Mesendoderm (in vitro differentiated cells): Measurements from ENCODE around the gene IQCC.

Experiments used
- DNase-seq: peaks from one replicate; pipeline ENCODE4 v3.0.0; 2013
- H2AK5ac ChIP-seq: 2 replicates; pipeline ENCODE4 v1.6.1; 2013; ENCODE audit warnings: low read length, inconsistent platforms
- H2BK120ac ChIP-seq: 2 replicates; pipeline ENCODE4 v1.6.1; 2013; ENCODE audit warnings: low read depth, mild to moderate bottlenecking, low read length, moderate library complexity, mixed read lengths
- H2BK15ac ChIP-seq: replicated peaks from 2 replicates; pipeline ENCODE4 v1.6.1; 2013; ENCODE audit warnings: low read depth, mild to moderate bottlenecking, moderate library complexity
- H2BK5ac ChIP-seq: 2 replicates; pipeline ENCODE4 v1.6.1; 2013; ENCODE audit warnings: low read length, inconsistent platforms
- H3K18ac ChIP-seq: 2 replicates; pipeline ENCODE4 v1.6.1; 2013; ENCODE audit warnings: mild to moderate bottlenecking, low read length, mixed read lengths
- H3K23ac ChIP-seq: one replicate; pipeline ENCODE4 v1.6.1; 2013; ENCODE audit warnings: low read length
- H3K27ac ChIP-seq: 2 replicates; pipeline ENCODE4 v1.5.1; 2013; ENCODE audit warnings: low read depth, mild to moderate bottlenecking, inconsistent platforms, low read length, moderate library complexity
- H3K27me3 ChIP-seq: 2 replicates; pipeline ENCODE4 v1.6.1; 2013; ENCODE audit warnings: low read length, control low read depth, mild to moderate bottlenecking, inconsistent platforms; ENCODE audit not compliant: insufficient read depth, poor library complexity
- H3K36me3 ChIP-seq: 2 replicates; pipeline ENCODE4 v1.6.1; 2013; ENCODE audit warnings: low read length, inconsistent platforms; ENCODE audit not compliant: control insufficient read depth, insufficient read depth
- H3K4ac ChIP-seq: one replicate; pipeline ENCODE4 v1.6.1; 2013; ENCODE audit warnings: low read depth, mild to moderate bottlenecking, low read length, moderate library complexity
- H3K4me1 ChIP-seq: 2 replicates; pipeline ENCODE4 v1.6.1; 2013; ENCODE audit warnings: low read depth, low read length, inconsistent platforms; ENCODE audit not compliant: control insufficient read depth
- H3K4me2 ChIP-seq: 2 replicates; pipeline ENCODE4 v1.6.1; 2013; ENCODE audit warnings: low read length
- H3K4me3 ChIP-seq: 2 replicates; pipeline ENCODE4 v1.5.1; 2013; ENCODE audit warnings: mild to moderate bottlenecking, low read length
- H3K56ac ChIP-seq: one replicate; pipeline ENCODE4 v1.6.1; 2013; ENCODE audit warnings: low read length
- H3K79me1 ChIP-seq: 2 replicates; pipeline ENCODE4 v1.6.1; 2013; ENCODE audit warnings: low read length, inconsistent platforms
- H3K79me2 ChIP-seq: 2 replicates; pipeline ENCODE4 v1.6.1; 2013; ENCODE audit warnings: mild to moderate bottlenecking, low read length; ENCODE audit not compliant: control insufficient read depth, insufficient read depth
- H3K9ac ChIP-seq: 2 replicates; pipeline ENCODE4 v1.6.1; 2013; ENCODE audit warnings: low read length, inconsistent platforms
- H4K5ac ChIP-seq: one replicate; pipeline ENCODE4 v1.6.1; 2013; ENCODE audit warnings: low read length
- H4K8ac ChIP-seq: one replicate; pipeline ENCODE4 v1.6.1; 2013; ENCODE audit warnings: low read depth, mild to moderate bottlenecking, control low read depth, low read length, moderate library complexity
- WGBS: extraction: QIAGEN DNeasy Blood & Tissue Kit; methylation state at CpG from one replicate; pipeline ENCODE4 v1.1.7; 2013; ENCODE audit warnings: low lambda C conversion rate, missing lambda C conversion rate; ENCODE audit not compliant: insufficient coverage; ENCODE audit errors: extremely low coverage; 5-methylcytosine and 5-hydroxymethylcytosine counted together

IQCC gene

DNA sequence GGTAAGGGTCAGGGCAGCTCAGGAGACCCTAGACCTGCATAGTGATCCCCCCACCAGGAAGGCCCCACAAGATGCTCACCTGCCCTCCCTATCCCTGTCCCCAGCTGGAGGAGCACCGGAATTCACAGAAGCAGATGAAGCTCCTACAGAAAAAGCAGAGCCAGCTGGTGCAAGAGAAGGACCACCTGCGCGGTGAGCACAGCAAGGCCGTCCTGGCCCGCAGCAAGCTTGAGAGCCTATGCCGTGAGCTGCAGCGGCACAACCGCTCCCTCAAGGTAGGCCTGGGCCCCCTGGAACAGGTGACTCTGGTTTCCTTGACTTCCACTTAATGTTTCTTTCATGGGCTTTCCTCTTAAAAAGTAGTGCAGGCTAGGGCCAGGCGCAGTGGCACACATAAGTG lies 17.6 kb upstream of the IQCC start:
- Histone ChIP-seq H3K4me3 (no peak overlapping the region), H2BK120ac (no peak overlapping the region), H3K36me3 (peaks cover 43% of the 10 kb centered on the region), H3K27ac (no peak overlapping the region), H3K4me2 (no peak overlapping the region), H3K79me2 (peaks cover 17% of the 10 kb centered on the region), H3K56ac (no peak overlapping the region), H3K27me3 (no peaks in the 10 kb centered on the region), H2BK5ac (no peak overlapping the region), H3K9ac (no peak overlapping the region), H4K8ac (no peak overlapping the region), H2BK15ac (no peak overlapping the region), H3K4me1 (no peaks in the 10 kb centered on the region), H2AK5ac (no peak overlapping the region), H3K4ac (no peak overlapping the region), H3K18ac (no peak overlapping the region), H3K79me1 (peaks cover 16% of the 10 kb centered on the region), H3K23ac (no peak overlapping the region), H4K5ac (no peak overlapping the region)
- WGBS = no CpG with 5 or more reads among the region's 9 CpGs
- DNase-seq = no peak

DNA sequence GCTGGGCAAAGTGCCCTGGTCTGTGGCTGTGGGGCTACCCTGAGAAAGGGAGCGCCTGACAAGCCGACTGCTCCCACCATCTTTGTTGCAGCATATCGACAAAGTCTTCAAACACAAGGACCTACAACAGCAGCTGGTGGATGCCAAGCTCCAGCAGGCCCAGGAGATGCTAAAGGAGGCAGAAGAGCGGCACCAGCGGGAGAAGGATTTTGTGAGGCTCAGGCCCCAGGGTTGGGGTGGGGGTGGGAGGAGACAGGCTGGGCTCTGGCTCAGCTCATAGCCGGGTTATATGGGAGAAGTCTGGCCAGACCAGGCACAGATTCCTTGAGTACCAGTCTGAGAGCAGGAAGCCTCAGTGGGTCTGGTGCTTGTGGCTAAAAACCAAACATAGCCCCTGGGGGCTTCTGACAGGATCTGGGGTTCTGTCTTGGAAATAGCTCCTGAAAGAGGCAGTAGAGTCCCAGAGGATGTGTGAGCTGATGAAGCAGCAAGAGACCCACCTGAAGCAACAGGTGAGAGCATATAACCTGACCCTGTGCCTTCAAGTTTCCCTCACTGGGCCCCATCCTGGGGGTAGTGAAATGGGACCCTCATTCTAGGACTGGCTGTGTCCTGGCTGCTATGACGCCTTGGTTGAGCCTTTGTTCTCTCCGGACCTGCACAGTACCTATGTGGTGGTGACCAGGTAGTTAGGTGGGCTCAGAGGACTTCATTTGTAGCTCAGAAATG lies 13.1 kb upstream of the IQCC start:
- Histone ChIP-seq H2AK5ac (no peak overlapping the region), H3K4me3 (no peak overlapping the region), H3K23ac (no peak overlapping the region), H3K36me3 (peaks cover 53% of the 10 kb centered on the region), H3K79me1 (peaks cover 5% of the 10 kb centered on the region), H4K8ac (no peak overlapping the region), H3K27me3 (no peaks in the 10 kb centered on the region), H4K5ac (no peak overlapping the region), H2BK120ac (no peak overlapping the region), H3K27ac (no peak overlapping the region), H3K4ac (no peak overlapping the region), H3K4me1 (no peaks in the 10 kb centered on the region), H3K56ac (no peak overlapping the region), H3K9ac (no peak overlapping the region), H2BK15ac (no peak overlapping the region), H3K4me2 (no peak overlapping the region), H2BK5ac (no peak overlapping the region), H3K79me2 (no peaks in the 10 kb centered on the region), H3K18ac (no peak overlapping the region)
- WGBS = no CpG with 5 or more reads among the region's 8 CpGs
- DNase-seq = no peak

DNA sequence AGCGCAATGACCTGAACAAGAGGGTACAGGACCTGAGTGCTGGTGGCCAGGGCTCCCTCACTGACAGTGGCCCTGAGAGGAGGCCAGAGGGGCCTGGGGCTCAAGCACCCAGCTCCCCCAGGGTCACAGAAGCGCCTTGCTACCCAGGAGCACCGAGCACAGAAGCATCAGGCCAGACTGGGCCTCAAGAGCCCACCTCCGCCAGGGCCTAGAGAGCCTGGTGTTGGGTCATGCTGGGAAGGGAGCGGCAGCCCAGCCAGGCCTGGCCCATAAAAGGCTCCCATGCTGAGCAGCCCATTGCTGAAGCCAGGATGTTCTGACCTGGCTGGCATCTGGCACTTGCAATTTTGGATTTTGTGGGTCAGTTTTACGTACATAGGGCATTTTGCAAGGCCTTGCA lies 10.5 kb upstream of the IQCC start:
- no peak overlapping the region for H3K27ac ChIP-seq
- peaks cover 3% of the 10 kb centered on the region for H3K4me1 ChIP-seq
- no peak overlapping the region for H2BK5ac ChIP-seq
- peaks cover 45% of the 10 kb centered on the region for H3K36me3 ChIP-seq
- H3K23ac ChIP-seq = no peak overlapping the region
- no peak overlapping the region for H2BK120ac ChIP-seq
- DNase-seq = no peak
- no peak overlapping the region for H3K56ac ChIP-seq
- WGBS = no CpG with 5 or more reads among the region's 6 CpGs
- H3K79me1 ChIP-seq = no peaks in the 10 kb centered on the region
- H3K79me2 ChIP-seq = no peaks in the 10 kb centered on the region
- no peak overlapping the region for H3K18ac ChIP-seq
- H3K4me2 ChIP-seq = no peak overlapping the region
- H2AK5ac ChIP-seq = no peak overlapping the region
- H2BK15ac ChIP-seq = no peak overlapping the region
- H3K4me3 ChIP-seq = no peak overlapping the region
- H3K27me3 ChIP-seq = no peaks in the 10 kb centered on the region
- H3K9ac ChIP-seq = no peak overlapping the region
- H3K4ac ChIP-seq = no peak overlapping the region
- no peak overlapping the region for H4K5ac ChIP-seq
- H4K8ac ChIP-seq = no peak overlapping the region

DNA sequence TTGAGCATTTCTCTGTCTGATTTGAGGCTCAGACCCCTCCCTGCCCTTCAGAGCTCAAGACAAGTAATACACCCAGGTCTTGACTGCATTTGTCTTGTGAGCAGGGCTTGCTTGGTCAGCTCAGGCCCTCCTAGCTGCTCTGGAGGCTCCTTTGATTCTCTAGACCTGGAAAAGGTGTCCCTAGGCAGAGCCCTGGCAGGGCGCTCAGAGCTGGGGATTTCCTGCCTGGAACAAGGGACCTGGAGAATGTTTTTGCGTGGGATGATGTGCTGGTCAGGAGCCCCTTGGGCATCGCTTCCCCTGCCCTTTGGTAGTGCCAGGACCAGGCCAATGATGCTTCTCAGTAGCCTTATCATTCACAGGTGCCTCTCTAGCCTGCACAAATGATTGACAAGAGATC lies 9.9 kb upstream of the IQCC start:
- Histone ChIP-seq H3K4me1 (peaks cover 4% of the 10 kb centered on the region), H3K27me3 (no peaks in the 10 kb centered on the region), H2BK15ac (no peak overlapping the region), H3K4me3 (no peak overlapping the region), H4K8ac (no peak overlapping the region), H3K4ac (no peak overlapping the region), H3K18ac (no peak overlapping the region), H2AK5ac (no peak overlapping the region), H3K36me3 (peaks cover 40% of the 10 kb centered on the region), H3K79me2 (no peaks in the 10 kb centered on the region), H2BK5ac (no peak overlapping the region), H3K79me1 (no peaks in the 10 kb centered on the region), H4K5ac (no peak overlapping the region), H3K56ac (no peak overlapping the region), H3K4me2 (no peak overlapping the region), H3K27ac (no peak overlapping the region), H3K23ac (no peak overlapping the region), H3K9ac (no peak overlapping the region), H2BK120ac (no peak overlapping the region)
- no CpG with 5 or more reads among the region's 3 CpGs for WGBS
- DNase-seq = no peak

DNA sequence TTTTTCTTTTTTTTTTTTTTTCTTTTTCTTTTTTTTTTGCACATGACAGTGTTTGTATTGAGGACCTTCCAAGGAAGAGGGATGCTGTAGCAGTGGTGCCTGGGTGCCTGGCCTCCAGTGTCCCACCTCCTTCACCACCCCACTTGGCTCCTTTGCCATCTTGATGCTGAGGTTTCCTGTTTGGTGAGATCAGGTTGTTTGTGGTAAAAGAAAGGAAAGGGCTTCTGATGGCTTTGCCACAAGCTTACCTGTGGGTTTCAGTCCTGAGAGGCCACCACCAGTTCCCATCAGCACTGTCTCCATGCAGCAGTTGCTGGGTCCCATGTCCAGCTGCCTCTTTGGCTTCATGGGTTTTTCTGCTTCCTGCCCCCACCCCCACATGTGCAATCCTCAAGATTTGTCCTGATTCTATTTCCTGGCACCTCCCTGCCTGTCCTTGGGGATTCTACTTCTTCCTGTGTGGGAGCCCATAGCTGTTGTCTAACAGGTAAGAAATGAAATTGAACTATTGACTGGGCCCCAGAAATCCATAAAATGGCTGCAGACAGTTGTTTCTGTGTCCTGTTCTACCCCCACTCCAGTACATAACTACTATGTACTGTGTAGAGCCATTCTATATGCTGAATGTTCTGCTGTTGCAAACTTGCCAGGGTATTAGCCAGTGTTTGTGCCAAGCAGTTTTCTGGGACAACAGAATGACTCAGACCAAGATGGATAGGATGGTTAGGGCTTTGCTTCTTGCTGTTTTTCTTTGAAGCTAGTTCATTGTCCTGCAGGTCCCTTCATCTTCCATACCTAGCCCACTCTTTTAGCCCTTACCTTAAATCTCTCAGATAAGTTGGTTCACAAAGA lies 9.3 kb upstream of the IQCC start:
- DNase-seq = no peak
- H2AK5ac ChIP-seq = no peak overlapping the region
- H3K4me2 ChIP-seq = no peak overlapping the region
- no peak overlapping the region for H3K9ac ChIP-seq
- no peak overlapping the region for H4K5ac ChIP-seq
- no peak overlapping the region for H3K4ac ChIP-seq
- H3K79me2 ChIP-seq = no peaks in the 10 kb centered on the region
- H3K27me3 ChIP-seq = no peaks in the 10 kb centered on the region
- H3K23ac ChIP-seq = no peak overlapping the region
- H3K4me1 ChIP-seq = peaks cover 4% of the 10 kb centered on the region
- no peak overlapping the region for H2BK15ac ChIP-seq
- no peak overlapping the region for H3K56ac ChIP-seq
- H2BK120ac ChIP-seq = no peak overlapping the region
- no peak overlapping the region for H4K8ac ChIP-seq
- no peaks in the 10 kb centered on the region for H3K79me1 ChIP-seq
- H3K4me3 ChIP-seq = no peak overlapping the region
- no peak overlapping the region for H3K18ac ChIP-seq
- H2BK5ac ChIP-seq = no peak overlapping the region
- H3K27ac ChIP-seq = no peak overlapping the region
- H3K36me3 ChIP-seq = peaks cover 37% of the 10 kb centered on the region
